Neural progenitor cell (in vitro differentiated cells): Measurements from ENCODE around the gene RAB3GAP2. TPM values are rescaled to one million over a fixed set of nuclear protein-coding genes. Genes with fewer than 3 reads are reported as not detected.

Experiments used
- DNase-seq: peaks from one replicate; pipeline ENCODE4 v3.0.0-alpha.2; 2016; ENCODE audit warnings: low spot score
- H2AFZ ChIP-seq: fragments of 200-600 bp; sonication (generic); replicated peaks from 2 replicates; pipeline ENCODE4 v1.6.1; 2016; ENCODE audit warnings: antibody characterized with exemption
- H3F3A ChIP-seq: fragments of 200-600 bp; sonication (generic); 2 replicates; pipeline ENCODE4 v1.6.1; 2016; ENCODE audit warnings: antibody characterized with exemption, low read depth
- H3K27ac ChIP-seq: fragments of 200-600 bp; sonication (generic); 2 replicates; pipeline ENCODE4 v1.5.1; 2016; ENCODE audit warnings: mild to moderate bottlenecking
- H3K27me3 ChIP-seq: fragments of 200-600 bp; sonication (generic); 2 replicates; pipeline ENCODE4 v1.6.1; 2016; ENCODE audit warnings: mild to moderate bottlenecking, moderate library complexity
- H3K36me3 ChIP-seq: fragments of 200-600 bp; sonication (generic); 2 replicates; pipeline ENCODE4 v1.5.1; 2016
- H3K4me1 ChIP-seq: fragments of 200-600 bp; sonication (generic); 2 replicates; pipeline ENCODE4 v1.6.1; 2016; ENCODE audit warnings: mixed run types
- H3K4me2 ChIP-seq: fragments of 200-600 bp; sonication (generic); 2 replicates; pipeline ENCODE4 v1.6.1; 2016
- H3K4me3 ChIP-seq: fragments of 200-600 bp; sonication (generic); 2 replicates; pipeline ENCODE4 v1.5.1; 2016
- H3K79me2 ChIP-seq: fragments of 200-600 bp; sonication (generic); 2 replicates; pipeline ENCODE4 v1.6.1; 2016; ENCODE audit warnings: low read depth
- H3K9ac ChIP-seq: fragments of 200-600 bp; sonication (generic); 2 replicates; pipeline ENCODE4 v1.6.1; 2016
- H3K9me3 ChIP-seq: fragments of 200-600 bp; sonication (generic); 2 replicates; pipeline ENCODE4 v1.5.1; 2016; ENCODE audit warnings: low read depth
- H4K20me1 ChIP-seq: fragments of 200-600 bp; sonication (generic); 2 replicates; pipeline ENCODE4 v1.6.1; 2016; ENCODE audit warnings: low read depth
- H3K27ac Mint-ChIP-seq: 3 replicates; pipeline ENCODE4 v1.8.0; 2021; ENCODE audit warnings: mixed read lengths
- H3K27me3 Mint-ChIP-seq: 2 replicates; pipeline ENCODE4 v1.8.0; 2022; ENCODE audit warnings: low read depth, mild to moderate bottlenecking, inconsistent platforms, moderate library complexity, mixed read lengths; ENCODE audit not compliant: insufficient read depth
- H3K36me3 Mint-ChIP-seq: 3 replicates; pipeline ENCODE4 v1.8.0; 2021; ENCODE audit warnings: mixed read lengths
- H3K4me1 Mint-ChIP-seq: 3 replicates; pipeline ENCODE4 v1.8.0; 2021; ENCODE audit warnings: mixed read lengths
- H3K4me3 Mint-ChIP-seq: 3 replicates; pipeline ENCODE4 v1.8.0; 2021; ENCODE audit warnings: mild to moderate bottlenecking, moderate library complexity, mixed read lengths
- H3K9me3 Mint-ChIP-seq: 3 replicates; pipeline ENCODE4 v1.8.0; 2020; ENCODE audit warnings: mixed read lengths
- EZH2 ChIP-seq: fragments of 200-600 bp; sonication (generic); IDR thresholded peaks from 2 replicates; pipeline ENCODE4 v1.6.1; 2017; ENCODE audit warnings: antibody characterized with exemption, mild to moderate bottlenecking, moderate library complexity
- EZH2phosphoT487 ChIP-seq: fragments of 200-600 bp; sonication (generic); IDR thresholded peaks from 2 replicates; pipeline ENCODE4 v1.6.1; 2017; ENCODE audit warnings: antibody characterized with exemption
- total RNA-seq: library from RNA; depleted of rRNA; stranded (reverse); fragments of >200 nt; gene quantifications from 2 replicates; pipeline ENCODE4 v1.2.3, GENCODE V29; 2015; ENCODE audit warnings: low replicate concordance
- TF ChIP-seq, protein P1 (sequence below): fragments of 200-600 bp; sonication (generic); IDR thresholded peaks from 2 replicates; pipeline ENCODE4 v1.5.1; 2017; ENCODE audit warnings: antibody characterized with exemption, mild to moderate bottlenecking

Gene RAB3GAP2
- total RNA-seq, 1 donor from 2014 or later: 36.4 TPM

DNA sequence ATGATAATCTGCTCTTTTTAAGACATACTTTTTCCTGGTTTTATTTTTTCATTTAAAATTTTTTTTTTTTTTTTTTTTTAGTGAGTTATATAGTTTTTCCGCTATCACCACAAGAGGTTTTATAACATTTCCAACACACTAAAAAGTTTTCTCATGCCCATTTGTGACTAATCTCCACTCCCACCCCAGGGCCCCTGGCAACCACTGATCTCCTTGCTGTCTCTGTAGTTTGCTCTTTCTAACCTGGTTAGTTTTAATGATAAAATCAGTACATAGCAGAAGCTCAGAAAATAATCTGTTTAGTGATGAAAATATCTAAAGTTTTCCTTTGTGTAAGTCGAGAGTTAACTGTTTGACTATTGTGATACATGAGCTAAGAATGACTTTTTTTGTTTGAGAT, 136.5 kb downstream of the RAB3GAP2 start:
- Mint-ChIP-seq H3K27ac (no peak overlapping the region), H3K4me3 (no peak overlapping the region)
- no peak for TF ChIP-seq EZH2
- TF ChIP-seq, protein P1, sequence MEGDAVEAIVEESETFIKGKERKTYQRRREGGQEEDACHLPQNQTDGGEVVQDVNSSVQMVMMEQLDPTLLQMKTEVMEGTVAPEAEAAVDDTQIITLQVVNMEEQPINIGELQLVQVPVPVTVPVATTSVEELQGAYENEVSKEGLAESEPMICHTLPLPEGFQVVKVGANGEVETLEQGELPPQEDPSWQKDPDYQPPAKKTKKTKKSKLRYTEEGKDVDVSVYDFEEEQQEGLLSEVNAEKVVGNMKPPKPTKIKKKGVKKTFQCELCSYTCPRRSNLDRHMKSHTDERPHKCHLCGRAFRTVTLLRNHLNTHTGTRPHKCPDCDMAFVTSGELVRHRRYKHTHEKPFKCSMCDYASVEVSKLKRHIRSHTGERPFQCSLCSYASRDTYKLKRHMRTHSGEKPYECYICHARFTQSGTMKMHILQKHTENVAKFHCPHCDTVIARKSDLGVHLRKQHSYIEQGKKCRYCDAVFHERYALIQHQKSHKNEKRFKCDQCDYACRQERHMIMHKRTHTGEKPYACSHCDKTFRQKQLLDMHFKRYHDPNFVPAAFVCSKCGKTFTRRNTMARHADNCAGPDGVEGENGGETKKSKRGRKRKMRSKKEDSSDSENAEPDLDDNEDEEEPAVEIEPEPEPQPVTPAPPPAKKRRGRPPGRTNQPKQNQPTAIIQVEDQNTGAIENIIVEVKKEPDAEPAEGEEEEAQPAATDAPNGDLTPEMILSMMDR: no peak
- no peak for TF ChIP-seq EZH2phosphoT487

DNA sequence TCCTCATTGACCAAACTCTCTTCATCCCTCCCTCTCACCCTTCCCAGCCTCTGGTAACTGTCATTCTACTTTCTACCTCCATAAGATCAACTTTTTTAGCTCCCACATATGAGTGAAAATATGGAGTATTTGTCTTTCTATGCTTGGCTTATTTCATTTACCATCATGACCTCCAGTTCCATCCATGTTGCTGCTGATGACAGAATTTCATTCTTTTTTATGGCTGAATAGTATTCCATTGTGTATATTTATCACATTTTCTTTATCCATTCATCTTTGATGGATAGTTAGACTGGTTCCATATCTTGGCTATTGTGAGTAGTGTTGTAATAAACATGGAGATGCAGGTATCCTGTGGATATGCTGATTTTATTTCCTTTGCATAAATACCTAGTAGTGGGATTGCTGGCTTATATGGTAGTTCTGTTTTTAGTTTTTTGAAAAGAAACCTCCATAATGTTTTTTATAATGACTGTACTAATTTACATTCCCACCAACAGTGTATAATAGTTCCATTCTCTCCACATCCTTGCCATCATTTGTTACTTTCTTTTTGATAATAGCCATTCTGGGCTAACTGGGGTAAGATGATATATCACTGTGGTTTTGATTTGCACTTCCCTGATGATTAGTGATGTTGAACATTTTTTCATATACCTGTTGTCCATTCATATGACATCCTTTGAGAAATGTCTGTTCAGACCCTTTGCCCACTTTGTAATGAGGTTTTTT, 142.6 kb downstream of the RAB3GAP2 start:
- peaks cover 28% of the 10 kb centered on the region for H3K36me3 Mint-ChIP-seq
- H3K4me3 Mint-ChIP-seq: no peak overlapping the region
- H3K9me3 Mint-ChIP-seq: no peaks in the 10 kb centered on the region
- Histone ChIP-seq H3K4me2 (no peak overlapping the region), H3F3A (no peaks in the 10 kb centered on the region), H3K27me3 (no peaks in the 10 kb centered on the region), H4K20me1 (no peaks in the 10 kb centered on the region), H3K9me3 (no peaks in the 10 kb centered on the region), H3K27ac (no peak overlapping the region), H2AFZ (no peak overlapping the region), H3K79me2 (no peaks in the 10 kb centered on the region), H3K4me3 (no peak overlapping the region), H3K9ac (no peak overlapping the region), H3K36me3 (peaks cover 6% of the 10 kb centered on the region), H3K4me1 (no peaks in the 10 kb centered on the region)
- no peaks in the 10 kb centered on the region for H3K4me1 Mint-ChIP-seq
- no peak for DNase-seq
- TF ChIP-seq EZH2: no peak
- TF ChIP-seq, protein P1: no peak
- TF ChIP-seq EZH2phosphoT487: no peak
- no peak overlapping the region for H3K27ac Mint-ChIP-seq
- H3K27me3 Mint-ChIP-seq: no peaks in the 10 kb centered on the region

More for the DNA sequence above, 136.5 kb downstream of the RAB3GAP2 start:
- no peak overlapping the region for H3K4me3 ChIP-seq
- H3F3A ChIP-seq: no peaks in the 10 kb centered on the region
- no peak overlapping the region for H2AFZ ChIP-seq
- peaks cover 15% of the 10 kb centered on the region for H3K36me3 ChIP-seq
- H3K27me3 ChIP-seq: no peaks in the 10 kb centered on the region
- no peak overlapping the region for H3K27ac ChIP-seq
- Mint-ChIP-seq H3K9me3 (no peaks in the 10 kb centered on the region), H3K4me1 (no peaks in the 10 kb centered on the region), H3K27me3 (no peaks in the 10 kb centered on the region), H3K36me3 (peaks cover 34% of the 10 kb centered on the region)
- no peak overlapping the region for H3K9ac ChIP-seq
- DNase-seq: no peak
- no peaks in the 10 kb centered on the region for H4K20me1 ChIP-seq
- H3K79me2 ChIP-seq: no peaks in the 10 kb centered on the region
- H3K9me3 ChIP-seq: no peaks in the 10 kb centered on the region
- H3K4me2 ChIP-seq: no peak overlapping the region
- H3K4me1 ChIP-seq: peaks cover 8% of the 10 kb centered on the region

DNA sequence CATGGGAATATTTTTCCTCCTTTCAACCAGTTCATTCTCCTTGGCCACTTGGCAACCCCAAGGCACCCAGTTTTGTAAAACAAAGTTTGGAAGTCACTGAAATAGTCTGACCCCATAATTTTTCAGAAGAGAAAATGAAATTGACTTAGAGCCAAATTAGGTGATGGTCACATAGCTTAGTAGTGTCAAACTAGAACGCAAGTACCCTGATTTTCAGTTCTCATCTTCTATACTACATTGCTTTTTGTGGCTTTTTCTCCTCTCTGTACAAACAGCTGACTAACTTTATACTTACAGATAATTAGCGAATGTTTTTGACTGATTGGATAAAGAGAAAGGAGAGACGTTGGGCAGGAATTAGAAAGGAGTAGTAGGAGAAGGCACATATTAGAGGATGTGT, 145.2 kb downstream of the RAB3GAP2 start:
- no peak overlapping the region for H3K4me3 ChIP-seq
- H3K27ac ChIP-seq: no peak overlapping the region
- no peak overlapping the region for H3K4me2 ChIP-seq
- no peaks in the 10 kb centered on the region for H3K27me3 ChIP-seq
- no peak overlapping the region for H2AFZ ChIP-seq
- no peak overlapping the region for H3K27ac Mint-ChIP-seq
- no peak for TF ChIP-seq EZH2phosphoT487
- TF ChIP-seq, protein P1: no peak
- TF ChIP-seq EZH2: no peak
- no peaks in the 10 kb centered on the region for H3F3A ChIP-seq
- H3K36me3 Mint-ChIP-seq: peaks cover 18% of the 10 kb centered on the region
- peaks cover 6% of the 10 kb centered on the region for H3K36me3 ChIP-seq
- DNase-seq: no peak
- H3K9ac ChIP-seq: no peak overlapping the region
- H4K20me1 ChIP-seq: peaks cover 3% of the 10 kb centered on the region
- no peaks in the 10 kb centered on the region for H3K4me1 ChIP-seq
- no peaks in the 10 kb centered on the region for H3K79me2 ChIP-seq
- H3K27me3 Mint-ChIP-seq: no peaks in the 10 kb centered on the region
- no peaks in the 10 kb centered on the region for H3K9me3 Mint-ChIP-seq
- no peaks in the 10 kb centered on the region for H3K9me3 ChIP-seq
- H3K4me3 Mint-ChIP-seq: no peak overlapping the region
- H3K4me1 Mint-ChIP-seq: no peaks in the 10 kb centered on the region
